ENCODE data around the gene CYP4F2.
"Not testable (repeated sequence)": the region's sequence is repeated elsewhere in the genome, so short reads cannot be mapped to it uniquely, and the experiment has no call there.

Gene CYP4F2

DNA sequence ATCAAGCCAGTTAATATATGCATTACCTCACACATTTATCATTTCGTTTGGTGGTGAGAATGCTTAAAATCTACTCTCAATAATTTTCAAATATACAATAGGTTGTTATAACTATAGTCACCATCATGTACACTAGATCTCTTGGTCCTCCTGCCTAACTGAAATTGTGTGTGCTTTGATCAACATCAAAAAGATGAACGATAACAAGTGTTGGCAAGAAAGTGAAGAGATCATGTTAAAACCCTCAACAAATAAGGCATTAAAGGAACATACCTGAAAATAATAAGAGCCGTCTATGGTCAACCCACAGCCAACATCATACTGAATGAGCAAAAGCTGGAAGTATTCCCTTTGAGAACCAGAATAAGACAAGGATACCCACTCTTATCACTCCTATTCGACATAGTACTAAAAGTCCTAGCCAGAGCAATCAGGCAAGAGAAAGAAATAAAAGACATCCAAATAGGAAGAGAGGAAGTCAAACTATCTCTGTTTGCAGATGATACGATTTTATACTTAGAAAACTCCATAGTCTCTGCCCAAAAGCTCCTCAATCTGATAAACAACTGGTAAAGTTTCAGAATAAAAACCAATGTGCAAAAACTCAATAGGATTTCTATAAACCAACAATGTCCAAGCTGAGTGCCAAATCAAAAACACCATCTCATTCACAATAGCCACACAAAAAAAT lies 54.5 kb downstream of the CYP4F2 start:
- no peak for DNase-seq

DNA sequence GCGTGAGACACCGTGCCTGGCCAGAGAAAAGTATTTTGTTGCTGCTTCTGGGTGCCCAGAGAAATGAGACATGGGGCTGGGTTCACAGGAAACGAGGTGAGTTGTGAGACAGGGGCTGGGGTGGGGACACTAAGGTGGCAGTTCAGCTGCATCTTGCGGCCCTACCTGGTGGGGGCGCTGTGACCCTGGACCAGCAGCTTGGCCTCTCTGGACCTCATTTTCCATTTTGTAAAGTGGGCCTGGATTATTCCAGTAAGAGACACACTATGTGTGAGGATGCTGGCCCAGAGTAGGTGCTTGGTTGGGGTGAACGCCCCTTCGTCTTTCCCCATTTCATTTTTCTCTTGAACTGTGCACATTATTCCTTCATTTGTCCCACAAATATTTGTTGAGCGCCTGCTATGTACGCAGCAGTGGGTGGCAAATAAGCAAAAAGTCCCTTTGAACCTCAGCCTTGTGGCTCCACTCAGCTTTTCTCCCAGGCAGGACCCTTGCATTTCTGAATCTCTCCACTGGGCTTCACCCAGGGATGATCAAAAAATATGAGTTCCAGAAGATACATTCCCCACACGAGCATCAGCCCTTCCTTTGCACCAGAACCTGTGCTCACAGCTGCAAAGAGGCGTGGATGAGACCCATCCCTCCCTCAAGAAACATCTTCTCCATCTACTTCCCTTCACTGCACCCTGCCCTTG lies 55.9 kb downstream of the CYP4F2 start:
- DNase-seq = no peak

DNA sequence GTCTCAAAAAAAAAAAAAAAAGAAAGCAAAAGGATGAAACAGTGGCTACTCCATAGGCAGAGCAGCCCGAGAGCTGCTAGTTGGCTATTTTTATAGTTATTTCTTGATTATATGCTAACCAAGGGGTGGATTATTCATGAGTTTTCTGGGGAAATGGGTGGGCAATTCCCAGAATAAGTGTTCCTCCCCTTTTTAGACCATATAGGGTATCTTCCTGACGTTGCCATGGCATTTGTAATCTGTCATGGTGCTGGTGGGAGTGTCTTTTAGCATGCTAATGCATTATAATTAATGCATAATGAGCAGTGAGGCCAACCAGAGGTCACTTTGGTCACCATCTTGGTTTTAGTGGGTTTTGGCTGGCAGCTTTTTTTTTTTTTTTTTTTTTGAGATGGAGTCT lies 57.0 kb downstream of the CYP4F2 start:
- no peak for DNase-seq

DNA sequence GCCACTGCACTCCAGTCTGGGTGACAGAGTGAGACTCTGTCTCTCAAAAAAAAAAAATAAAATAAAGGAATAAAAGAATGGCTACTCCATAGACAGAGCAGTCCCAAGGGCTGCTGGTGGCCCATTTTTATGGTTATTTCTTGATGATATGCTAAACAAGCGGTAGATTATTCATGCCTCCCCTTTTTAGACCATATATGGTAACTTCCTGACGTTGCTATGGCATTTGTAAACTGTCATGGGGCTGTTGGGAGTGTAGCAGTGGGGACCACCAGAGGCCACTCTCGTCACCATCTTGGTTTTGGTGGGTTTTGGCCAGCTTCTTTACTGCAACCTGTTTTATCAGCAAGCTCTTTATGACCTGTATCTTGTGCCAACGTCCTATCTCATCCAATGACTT lies 58.0 kb downstream of the CYP4F2 start:
- DNase-seq = not testable (repeated sequence)

DNA sequence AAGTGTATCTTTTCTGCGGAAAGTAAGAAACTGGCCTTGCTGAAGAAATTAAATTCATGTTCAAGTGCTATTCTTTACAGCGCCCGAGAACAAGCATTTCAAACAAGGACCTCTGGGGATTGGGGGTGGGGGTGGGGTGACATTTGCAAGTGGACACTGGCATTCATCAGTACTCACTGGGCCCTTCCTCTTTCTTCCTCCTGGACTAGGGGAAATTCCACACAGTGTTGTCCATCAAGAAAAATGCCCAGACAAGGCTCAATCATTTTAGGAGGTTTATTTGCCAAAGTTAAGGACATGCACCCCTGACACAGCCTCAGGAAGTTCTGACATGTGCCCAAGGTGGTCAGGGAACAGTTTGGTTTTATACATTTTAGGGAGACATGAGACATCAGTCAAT lies 59.5 kb downstream of the CYP4F2 start:
- no peak for DNase-seq

DNA sequence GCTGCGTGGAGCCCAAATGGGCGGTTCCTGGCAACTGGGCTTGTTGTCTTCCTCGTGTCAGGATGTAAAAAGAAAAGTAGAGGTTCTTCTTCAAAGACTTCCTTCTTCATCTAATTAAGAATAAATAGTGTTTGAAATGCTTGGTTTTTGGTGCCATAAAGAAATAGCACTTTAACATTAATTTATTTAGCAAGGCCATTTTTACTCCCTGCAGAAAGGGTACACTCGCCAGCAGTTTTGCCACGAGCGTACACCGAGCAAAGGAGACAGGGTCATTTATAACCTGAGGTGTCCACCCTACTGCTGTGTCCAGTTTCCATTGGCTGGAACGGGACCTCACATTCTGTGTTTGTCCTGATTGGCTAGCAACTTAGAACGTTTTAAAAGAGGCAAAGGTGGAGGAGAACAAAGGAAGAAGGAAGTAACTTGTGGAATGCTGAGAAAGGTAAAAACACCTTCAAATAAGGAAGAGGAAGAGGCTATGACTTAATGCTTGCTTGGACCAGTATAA lies 60.6 kb downstream of the CYP4F2 start:
- DNase-seq = no peak

DNA sequence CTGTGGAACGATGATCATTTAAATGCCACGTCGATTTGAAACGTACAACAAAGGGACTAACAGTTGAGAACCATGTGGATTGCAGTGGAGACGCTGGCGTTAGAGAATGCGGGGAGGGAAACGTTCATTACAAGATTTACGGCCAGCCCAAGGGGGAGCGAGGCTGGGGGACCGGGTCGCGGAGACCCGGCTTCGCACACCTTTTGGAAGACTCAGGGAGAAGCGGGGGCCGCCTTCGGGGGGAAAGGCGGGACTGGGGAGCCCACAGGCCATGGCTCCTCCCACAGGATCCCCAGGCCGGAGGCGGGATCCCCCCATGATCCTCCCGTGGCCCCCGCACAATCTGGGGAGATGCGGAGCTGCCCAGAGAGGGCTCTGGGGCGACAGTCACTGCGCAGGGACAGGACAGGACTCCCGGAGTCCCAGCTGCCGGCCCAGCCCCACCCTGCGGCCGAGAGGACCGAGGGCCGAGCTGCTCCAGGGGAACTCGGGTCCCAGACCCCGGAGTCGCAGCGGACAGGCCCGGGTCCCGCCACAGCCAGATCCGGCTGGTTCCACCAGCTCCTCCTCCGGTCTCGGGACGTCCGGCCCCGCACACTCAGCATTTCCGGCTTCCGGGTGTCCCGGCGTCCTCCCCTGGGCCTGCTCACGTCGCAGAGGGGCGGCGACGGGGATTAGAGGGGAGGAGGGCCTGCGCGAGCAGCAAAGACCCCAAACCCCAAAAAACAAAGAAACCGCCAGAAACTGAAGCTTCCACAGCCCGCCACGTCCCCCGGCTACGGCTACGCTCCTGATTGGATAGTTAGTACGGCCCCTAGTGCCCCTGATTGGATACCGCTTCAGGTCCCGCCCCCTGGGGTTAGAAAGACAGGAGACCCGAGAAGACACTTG lies 61.3 kb downstream of the CYP4F2 start:
- DNase-seq = peak; percentile 12 to 49

DNA sequence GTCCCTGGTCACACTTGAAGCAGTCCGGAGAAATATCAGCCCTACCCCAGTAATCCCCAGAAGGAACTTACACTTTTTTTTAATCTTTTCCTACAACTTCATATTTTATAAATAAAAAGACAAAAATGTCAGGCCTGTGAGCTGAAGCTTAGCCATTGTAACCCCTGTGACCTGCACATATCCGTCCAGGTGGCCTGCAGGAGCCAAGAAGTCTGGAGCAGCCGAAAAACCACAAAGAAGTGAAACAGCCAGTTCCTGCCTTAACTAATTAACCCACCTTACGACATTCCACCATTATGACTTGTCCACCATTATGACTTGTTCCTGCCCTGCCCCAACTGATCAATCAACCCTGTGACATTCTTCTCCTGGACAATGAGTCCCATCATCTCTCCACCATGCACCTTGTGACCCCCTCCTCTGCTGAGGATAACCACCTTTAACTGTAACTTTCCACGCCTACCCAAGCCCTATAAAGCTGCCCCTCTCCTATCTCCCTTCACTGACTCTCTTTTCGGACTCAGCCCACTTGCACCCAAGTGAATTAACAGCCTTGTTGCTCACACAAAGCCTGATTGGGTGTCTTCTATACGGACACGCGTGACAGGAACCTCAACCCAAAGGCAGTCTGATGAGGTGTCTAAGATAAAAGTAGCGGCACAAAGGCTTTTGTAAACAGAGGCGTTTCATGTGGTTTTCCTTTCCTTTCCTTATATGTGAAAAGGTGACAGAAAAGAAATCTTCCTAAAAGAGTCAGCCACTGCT lies 62.1 kb downstream of the CYP4F2 start:
- DNase-seq = not testable (repeated sequence)

DNA sequence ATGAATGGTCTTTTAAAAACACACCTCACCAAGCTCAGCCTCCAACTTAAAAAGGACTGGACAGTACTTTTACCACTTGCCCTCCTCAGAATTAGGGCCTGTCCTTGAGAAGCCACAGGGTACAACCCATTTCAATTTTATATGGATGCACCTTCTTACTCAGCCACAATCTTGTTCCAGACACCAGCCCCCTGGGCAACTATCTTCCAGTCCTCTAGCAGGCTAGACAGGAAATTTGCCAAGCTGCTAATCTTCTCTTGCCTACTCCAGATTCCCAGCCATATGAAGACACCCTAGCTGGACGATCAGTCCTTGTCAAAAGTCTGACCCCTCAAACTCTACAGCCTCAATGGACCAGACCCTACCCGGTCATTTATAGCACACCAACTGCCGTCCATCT lies 63.6 kb downstream of the CYP4F2 start:
- DNase-seq = not testable (repeated sequence)

DNA sequence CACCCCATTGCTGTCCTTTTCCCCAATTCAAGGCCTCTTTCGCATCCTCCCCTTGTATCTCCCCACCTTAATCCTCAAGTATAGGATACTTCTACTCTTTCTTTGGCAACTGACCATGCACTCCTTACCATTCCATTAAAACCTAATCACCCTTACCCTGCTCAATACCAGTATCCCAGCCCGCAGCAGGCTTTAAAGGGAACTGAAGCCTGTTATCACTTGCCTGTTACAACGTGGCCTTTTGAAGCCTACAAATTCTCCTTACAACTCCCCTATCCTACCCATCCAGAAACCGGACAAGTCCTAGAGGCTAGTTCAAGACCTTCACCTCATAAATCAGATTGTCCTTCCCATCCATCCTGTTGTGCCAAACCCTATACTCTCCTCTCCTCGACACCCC lies 66.2 kb downstream of the CYP4F2 start:
- DNase-seq = no peak

DNA sequence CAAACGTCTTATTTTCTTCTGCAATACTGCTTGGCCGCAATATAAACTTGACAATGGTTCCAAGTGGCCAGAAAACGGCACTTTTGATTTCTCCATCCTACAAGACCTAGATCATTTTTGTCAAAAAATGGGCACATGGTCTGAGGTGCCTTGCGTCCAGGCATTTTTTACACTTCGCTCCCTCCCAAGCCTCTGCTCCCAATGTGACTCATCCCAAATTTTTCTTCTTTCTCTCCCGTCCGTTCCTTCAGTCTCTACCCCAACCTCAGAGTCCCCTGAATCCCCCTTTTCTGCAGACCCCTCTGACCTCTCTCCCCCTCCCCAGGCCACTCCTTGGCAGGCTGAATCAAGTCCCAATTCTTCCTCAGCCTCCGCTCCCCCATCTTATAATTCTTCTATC lies 68.1 kb downstream of the CYP4F2 start:
- DNase-seq = no peak

DNA sequence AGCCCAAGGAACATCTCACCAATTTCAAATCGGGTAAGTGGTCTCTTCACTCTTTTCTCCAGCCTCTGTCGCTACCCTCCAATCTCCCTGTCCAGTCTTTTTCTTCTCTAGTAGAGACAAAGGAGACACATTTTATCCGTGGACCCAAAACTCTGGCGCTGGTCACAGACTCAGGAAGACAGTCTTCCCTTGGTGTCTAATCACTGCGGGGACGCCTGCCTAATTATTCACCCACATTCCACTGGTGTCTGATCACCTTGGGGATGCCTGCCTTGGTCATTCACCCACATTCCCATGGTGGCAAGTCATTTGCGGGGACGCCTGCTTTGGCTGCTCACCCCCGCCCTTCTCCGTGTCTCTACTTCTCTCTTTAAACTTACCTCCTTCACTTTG lies 68.6 kb downstream of the CYP4F2 start:
- no peak for DNase-seq

DNA sequence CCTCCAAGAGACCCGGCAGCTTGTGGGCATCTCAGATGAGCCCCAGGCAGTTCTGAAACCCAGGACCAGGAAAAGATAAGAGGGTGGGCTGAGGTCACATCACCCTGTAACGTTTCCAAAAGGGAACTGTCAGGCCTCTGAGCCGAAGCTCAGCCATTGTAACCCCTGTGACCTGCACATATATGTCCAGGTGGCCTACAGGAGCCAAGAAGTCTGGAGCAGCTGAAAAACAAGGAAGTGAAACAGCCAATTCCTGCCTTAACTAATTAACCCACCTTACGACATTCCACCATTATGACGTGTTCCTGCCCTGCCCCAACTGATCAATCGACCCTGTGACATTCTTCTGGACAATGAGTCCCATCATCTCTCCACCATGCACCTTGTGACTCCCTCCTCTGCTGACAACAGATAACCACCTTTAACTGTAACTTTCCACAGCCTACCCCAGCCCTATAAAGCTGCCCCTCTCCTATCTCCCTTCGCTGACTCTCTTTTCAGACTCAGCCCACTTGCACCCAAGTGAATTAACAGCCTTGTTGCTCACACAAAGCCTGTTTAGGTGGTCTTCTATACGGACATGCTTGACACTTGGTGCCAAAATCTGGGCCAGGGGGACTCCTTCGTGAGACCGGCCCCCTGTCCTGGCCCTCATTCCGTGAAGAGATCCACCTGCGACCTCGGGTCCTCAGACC lies 69.1 kb downstream of the CYP4F2 start:
- DNase-seq = not testable (repeated sequence)

DNA sequence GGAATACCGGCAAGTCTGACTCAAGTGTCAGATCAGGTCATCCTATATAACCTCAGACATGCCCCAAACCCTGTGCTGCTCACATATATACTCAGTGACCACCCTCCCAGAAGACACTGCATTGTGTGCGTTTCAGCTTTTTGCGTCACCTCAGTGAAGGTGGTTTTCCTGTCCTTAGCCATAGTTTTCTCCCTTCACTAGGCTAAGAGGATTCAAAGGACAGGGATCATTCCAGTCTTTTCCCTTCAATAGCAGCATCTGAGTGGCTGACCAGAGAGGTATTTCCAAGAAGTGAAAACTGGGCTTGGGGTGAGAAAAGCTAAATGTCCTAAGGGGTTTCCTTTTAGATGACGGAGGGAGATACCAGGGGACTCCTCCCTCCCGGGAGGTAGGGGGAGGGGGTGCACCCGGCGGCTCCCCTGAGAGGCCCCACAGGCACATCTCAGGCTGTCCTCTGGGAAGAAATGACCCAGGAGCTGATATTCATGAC lies 69.7 kb downstream of the CYP4F2 start:
- no peak for DNase-seq
